ENCODE results near the gene SPA17. TPM values are rescaled to one million over a fixed set of nuclear protein-coding genes. Genes with fewer than 3 reads are reported as not detected.

SPA17 gene
- total RNA-seq, 1 experiment from 2014 or later, result 22.9 TPM

DNA sequence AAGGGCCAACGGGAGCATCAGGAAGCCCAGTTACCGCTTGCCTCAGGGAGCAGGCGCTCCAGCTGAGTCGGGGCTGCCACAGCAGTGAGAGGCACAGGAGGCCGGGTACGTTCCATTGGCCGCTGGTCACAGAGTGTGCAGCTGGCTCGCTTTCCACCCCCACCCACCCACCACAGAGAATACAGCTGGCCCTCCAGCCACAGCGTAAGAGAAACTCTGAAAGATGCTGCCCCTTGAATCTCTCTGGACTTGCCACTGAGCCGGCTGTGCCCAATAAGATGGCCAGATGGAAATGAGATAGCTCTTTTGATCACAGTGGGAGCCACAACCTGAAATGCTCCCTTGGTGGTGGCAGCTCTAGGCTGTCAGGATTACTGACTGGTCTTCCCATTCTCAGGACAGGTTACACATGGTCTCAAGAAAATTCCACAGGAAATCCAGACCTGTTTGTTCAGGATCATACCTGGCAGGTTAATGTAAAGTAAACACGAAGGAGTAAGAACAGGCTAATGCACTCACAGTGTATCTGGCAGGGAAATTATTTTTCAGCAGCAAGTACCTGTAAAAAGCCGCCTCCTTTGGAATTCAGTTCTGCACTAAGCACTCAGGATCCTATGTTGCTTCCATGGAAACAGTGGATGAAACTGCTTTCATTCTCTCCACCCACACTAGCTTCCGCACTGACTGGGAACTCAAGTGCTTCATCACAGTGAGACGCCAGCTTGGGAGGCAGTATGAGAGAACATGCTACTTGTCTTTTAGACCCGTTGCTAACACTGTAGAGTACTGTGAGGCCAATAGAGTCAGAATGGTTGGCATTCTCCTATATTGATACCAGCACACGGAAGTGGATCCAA is 16.7 kb upstream of the SPA17 start:
- CTCF ChIA-PET, result no interaction called here
- DNase-seq (ENCODE audit: low spot score), result peak; percentile 65
- TF ChIP-seq CTCF (conservative IDR thresholded peaks at IDR 0.05; ENCODE audit: low read depth, low read length) (no peak), EZH2 (IDR thresholded peaks at IDR 0.05; ENCODE audit: borderline replicate concordance, low read depth, low read length, poor library complexity, severe bottlenecking) (no peak)
- Histone ChIP-seq H3K4me1 (ENCODE audit: insufficient read depth, low read length, poor library complexity, severe bottlenecking) (peaks cover 19% of the 10 kb centered on the region), H3K27me3 (replicated peaks; ENCODE audit: insufficient read depth, low read depth, low read length, poor library complexity) (no peaks in the 10 kb centered on the region), H3K4me3 (ENCODE audit: low read depth, low read length, poor library complexity, severe bottlenecking) (no peak overlapping the region), H3K36me3 (ENCODE audit: insufficient read depth, low read length, poor library complexity, severe bottlenecking) (no peaks in the 10 kb centered on the region), H3K9me3 (ENCODE audit: low read depth, low read length, poor library complexity, severe bottlenecking) (no peaks in the 10 kb centered on the region), H3K27ac (ENCODE audit: low read depth, low read length, poor library complexity, severe bottlenecking) (no peak overlapping the region)
- intact Hi-C loops (cut with micrococcal nuclease; ENCODE audit: unreplicated experiment), result no loop called here
- POLR2A ChIA-PET (ENCODE audit: low non-redundant PET), result no interaction called here
- BruUV-seq (replicated peaks), result no TSS peak

- ChIA-PET CTCF (no interaction called here), POLR2A (ENCODE audit: low non-redundant PET) (no interaction called here)
- H3K27ac ChIP-seq (ENCODE audit: low read depth, low read length, poor library complexity, severe bottlenecking), result no peak overlapping the region
- no peaks in the 10 kb centered on the region for H3K27me3 ChIP-seq (replicated peaks; ENCODE audit: insufficient read depth, low read depth, low read length, poor library complexity)
- H3K4me3 ChIP-seq (ENCODE audit: low read depth, low read length, poor library complexity, severe bottlenecking), result no peak overlapping the region
- intact Hi-C loops (cut with micrococcal nuclease; ENCODE audit: unreplicated experiment), result no loop called here
- BruUV-seq (replicated peaks), result no TSS peak
- H3K9me3 ChIP-seq (ENCODE audit: low read depth, low read length, poor library complexity, severe bottlenecking), result no peaks in the 10 kb centered on the region
- H3K4me1 ChIP-seq (ENCODE audit: insufficient read depth, low read length, poor library complexity, severe bottlenecking), result peaks cover 19% of the 10 kb centered on the region
- no peak for TF ChIP-seq CTCF (conservative IDR thresholded peaks at IDR 0.05; ENCODE audit: low read depth, low read length)
- no peak for TF ChIP-seq EZH2 (IDR thresholded peaks at IDR 0.05; ENCODE audit: borderline replicate concordance, low read depth, low read length, poor library complexity, severe bottlenecking)
- peak; percentile 17 for DNase-seq (ENCODE audit: low spot score)
- no peaks in the 10 kb centered on the region for H3K36me3 ChIP-seq (ENCODE audit: insufficient read depth, low read length, poor library complexity, severe bottlenecking)
Measured at GRCh38 chr11:124657904-124658303, 15.8 kb upstream of the SPA17 start.

- Histone ChIP-seq H3K27ac (ENCODE audit: low read depth, low read length, poor library complexity, severe bottlenecking) (no peak overlapping the region), H3K4me1 (ENCODE audit: insufficient read depth, low read length, poor library complexity, severe bottlenecking) (peaks cover 19% of the 10 kb centered on the region), H3K36me3 (ENCODE audit: insufficient read depth, low read length, poor library complexity, severe bottlenecking) (no peaks in the 10 kb centered on the region), H3K9me3 (ENCODE audit: low read depth, low read length, poor library complexity, severe bottlenecking) (no peaks in the 10 kb centered on the region), H3K4me3 (ENCODE audit: low read depth, low read length, poor library complexity, severe bottlenecking) (no peak overlapping the region), H3K27me3 (replicated peaks; ENCODE audit: insufficient read depth, low read depth, low read length, poor library complexity) (no peaks in the 10 kb centered on the region)
- ChIA-PET CTCF (no interaction called here), POLR2A (ENCODE audit: low non-redundant PET) (no interaction called here)
- no peak for DNase-seq (ENCODE audit: low spot score)
- intact Hi-C loops (cut with micrococcal nuclease; ENCODE audit: unreplicated experiment), result no loop called here
- no peak for TF ChIP-seq CTCF (conservative IDR thresholded peaks at IDR 0.05; ENCODE audit: low read depth, low read length)
- no peak for TF ChIP-seq EZH2 (IDR thresholded peaks at IDR 0.05; ENCODE audit: borderline replicate concordance, low read depth, low read length, poor library complexity, severe bottlenecking)
- BruUV-seq (replicated peaks), result no TSS peak
Measured at GRCh38 chr11:124658501-124658900, 15.2 kb upstream of the SPA17 start.

All from A673 (cell line).